ENCODE data around the gene YWHAG.

DNA sequence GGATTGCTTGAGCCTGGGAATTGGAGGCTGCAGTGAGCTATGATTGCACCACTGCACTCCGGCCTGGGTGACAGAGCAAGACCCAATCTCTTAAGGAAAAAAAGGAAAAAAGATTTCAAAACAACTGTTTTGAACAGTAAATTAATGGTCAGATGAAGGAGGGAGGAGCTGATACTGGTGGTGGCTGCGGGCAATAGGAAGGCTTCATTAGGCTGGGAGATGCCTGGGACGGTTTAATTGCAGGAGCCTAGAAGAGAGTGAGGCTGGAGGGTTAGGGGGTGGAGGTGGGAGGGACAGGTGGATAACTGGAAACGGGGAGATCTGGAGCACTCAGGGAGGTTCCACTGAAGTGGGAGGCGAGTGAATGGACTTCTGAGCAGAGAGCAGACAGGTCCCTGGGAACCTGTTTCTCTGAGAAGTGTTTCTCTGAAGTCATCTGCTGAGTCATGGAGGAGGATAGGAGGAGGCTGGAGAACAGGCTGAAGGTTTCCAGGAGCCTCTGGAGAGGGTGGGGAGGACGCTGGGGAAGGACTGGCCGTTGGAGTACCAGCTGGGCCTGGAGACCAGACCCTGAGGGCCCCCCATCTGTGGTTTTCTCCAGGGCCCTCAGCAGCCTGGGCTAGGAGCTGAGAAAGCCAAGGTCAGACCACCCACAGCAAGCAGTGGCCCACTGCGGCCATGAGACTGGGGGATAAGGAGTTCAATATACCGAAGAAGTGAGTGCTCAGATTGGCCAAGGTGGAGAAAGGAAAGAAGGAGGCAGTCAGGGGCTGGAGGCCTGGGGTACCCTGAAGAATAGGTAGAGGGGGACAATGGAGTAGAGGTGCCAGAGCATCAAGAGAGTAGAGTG is 14.4 kb upstream of the YWHAG start:
- TF ChIP-seq, protein P1, sequence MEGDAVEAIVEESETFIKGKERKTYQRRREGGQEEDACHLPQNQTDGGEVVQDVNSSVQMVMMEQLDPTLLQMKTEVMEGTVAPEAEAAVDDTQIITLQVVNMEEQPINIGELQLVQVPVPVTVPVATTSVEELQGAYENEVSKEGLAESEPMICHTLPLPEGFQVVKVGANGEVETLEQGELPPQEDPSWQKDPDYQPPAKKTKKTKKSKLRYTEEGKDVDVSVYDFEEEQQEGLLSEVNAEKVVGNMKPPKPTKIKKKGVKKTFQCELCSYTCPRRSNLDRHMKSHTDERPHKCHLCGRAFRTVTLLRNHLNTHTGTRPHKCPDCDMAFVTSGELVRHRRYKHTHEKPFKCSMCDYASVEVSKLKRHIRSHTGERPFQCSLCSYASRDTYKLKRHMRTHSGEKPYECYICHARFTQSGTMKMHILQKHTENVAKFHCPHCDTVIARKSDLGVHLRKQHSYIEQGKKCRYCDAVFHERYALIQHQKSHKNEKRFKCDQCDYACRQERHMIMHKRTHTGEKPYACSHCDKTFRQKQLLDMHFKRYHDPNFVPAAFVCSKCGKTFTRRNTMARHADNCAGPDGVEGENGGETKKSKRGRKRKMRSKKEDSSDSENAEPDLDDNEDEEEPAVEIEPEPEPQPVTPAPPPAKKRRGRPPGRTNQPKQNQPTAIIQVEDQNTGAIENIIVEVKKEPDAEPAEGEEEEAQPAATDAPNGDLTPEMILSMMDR (IDR thresholded peaks at IDR 0.05; ENCODE audit: insufficient read depth, low read depth, low read length): no peak
- no peak for TF ChIP-seq EZH2 (IDR thresholded peaks at IDR 0.05; ENCODE audit: insufficient read depth, low read length)
